22Rv1 (cell line): ENCODE data around the gene SNX13.

ENCODE experiments used
- CTCF ChIP-seq: fragments of 450-650 bp; IDR thresholded peaks from 2 replicates; pipeline ENCODE4 v1.5.1; 2017; ENCODE audit warnings: mild to moderate bottlenecking
- ZFX ChIP-seq: fragments of 450-650 bp; IDR thresholded peaks from 2 replicates; pipeline ENCODE4 v1.6.1; 2017; ENCODE audit warnings: antibody characterized with exemption, borderline replicate concordance

- TF ChIP-seq CTCF (no peak), ZFX (no peak)
Observed at GRCh38 chr7:17830206-17830605, 110.1 kb downstream of the SNX13 start.
